ENCODE results near the gene NPRL2. TPM values are rescaled to one million over a fixed set of nuclear protein-coding genes. Genes with fewer than 3 reads are reported as not detected.

Gene NPRL2
- total and polyA plus RNA-seq, 2 of the 13 experiments (the other 11 are each of a cell fraction or from before 2014, with no cell fraction given): 30.6 to 51.4 TPM

DNA sequence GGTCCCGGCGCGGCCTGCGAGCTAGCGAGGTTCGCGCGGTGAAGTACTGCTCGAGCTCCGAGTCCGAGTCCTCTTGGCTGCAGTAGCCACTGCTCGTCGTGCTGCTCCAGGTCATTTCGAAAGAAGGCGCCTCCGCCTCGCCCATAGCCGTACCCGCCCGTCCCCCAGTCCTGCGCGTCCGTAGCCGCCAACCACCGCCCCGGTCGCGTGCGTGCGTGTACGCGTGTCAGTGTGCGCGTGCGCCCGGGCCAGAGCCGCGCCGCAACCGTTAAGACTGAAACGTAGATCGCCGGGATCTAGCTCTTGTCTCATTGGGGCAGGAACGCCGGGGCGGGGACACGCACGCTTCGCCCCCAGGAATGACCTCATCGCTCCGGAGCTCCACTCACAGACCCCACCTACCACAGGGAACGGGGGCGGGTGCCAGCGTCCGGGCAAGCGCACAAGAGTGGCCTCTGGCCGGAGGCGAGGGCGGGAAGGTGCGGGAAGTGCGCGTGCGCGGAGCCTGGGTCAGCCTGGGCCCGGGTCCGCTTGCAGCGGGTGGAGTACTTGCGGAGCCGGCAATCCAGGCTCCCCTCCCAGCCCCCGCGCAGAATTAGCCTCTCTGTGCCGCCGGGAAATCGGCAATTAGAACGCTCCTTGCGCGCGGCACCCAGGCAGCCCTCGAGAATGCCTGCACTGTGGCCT lies 13.3 kb downstream of the NPRL2 start (continued):
- TF ChIP-seq HMGXB3 (CRISPR knock-in tag; IDR thresholded peaks at IDR 0.05; ENCODE audit: borderline replicate concordance) (peak; percentile 46; the same call in 1 of the 2 replicates), MAX (IDR thresholded peaks at IDR 0.05) (peak; percentile 93), TOE1 (CRISPR knock-in tag; IDR thresholded peaks at IDR 0.05) (no peak), HNRNPUL1 (IDR thresholded peaks at IDR 0.05; ENCODE audit: low read depth, low read length) (0 out of 2 replicates have a peak, but pooled peaks have one; percentile 42), ATAD3A (CRISPR knock-in tag; IDR thresholded peaks at IDR 0.05) (no peak), ZBTB3 (CRISPR knock-in tag; IDR thresholded peaks at IDR 0.05; ENCODE audit: borderline replicate concordance, low read depth) (0 out of 2 replicates have a peak, but pooled peaks have one; percentile 30), ZNF720 (CRISPR knock-in tag; IDR thresholded peaks at IDR 0.05) (no peak), ZNF280B (CRISPR knock-in tag; IDR thresholded peaks at IDR 0.05; ENCODE audit: borderline replicate concordance) (0 out of 2 replicates have a peak, but pooled peaks have one; percentile 67), NR0B2 (CRISPR knock-in tag; IDR thresholded peaks at IDR 0.05) (peak; percentile 32), SP140L (CRISPR knock-in tag; IDR thresholded peaks at IDR 0.05; ENCODE audit: borderline replicate concordance) (no peak), ZGPAT (CRISPR knock-in tag; IDR thresholded peaks at IDR 0.05) (peak; percentile 84), ZNF572 (CRISPR knock-in tag; IDR thresholded peaks at IDR 0.05) (no peak), ZFP36 (IDR thresholded peaks at IDR 0.05; ENCODE audit: borderline replicate concordance, low read depth, low read length, partially characterized antibody) (no peak), ZEB1 (IDR thresholded peaks at IDR 0.05; ENCODE audit: insufficient replicate concordance, low read depth) (no peak), HOXD1 (CRISPR knock-in tag; IDR thresholded peaks at IDR 0.05) (peak; percentile 53; the same call in 1 of the 2 replicates), SIN3B (IDR thresholded peaks at IDR 0.05; ENCODE audit: low read length) (peak; percentile 83), ZFP41 (CRISPR knock-in tag; IDR thresholded peaks at IDR 0.05; ENCODE audit: borderline replicate concordance) (0 out of 2 replicates have a peak, but pooled peaks have one; percentile 33), ZNF138 (CRISPR knock-in tag; IDR thresholded peaks at IDR 0.05; ENCODE audit: low read depth) (peak; percentile 91; the same call in 1 of the 2 replicates), DR1 (CRISPR knock-in tag; IDR thresholded peaks at IDR 0.05) (peak; percentile 67)
- TF ChIP-seq, protein P1, sequence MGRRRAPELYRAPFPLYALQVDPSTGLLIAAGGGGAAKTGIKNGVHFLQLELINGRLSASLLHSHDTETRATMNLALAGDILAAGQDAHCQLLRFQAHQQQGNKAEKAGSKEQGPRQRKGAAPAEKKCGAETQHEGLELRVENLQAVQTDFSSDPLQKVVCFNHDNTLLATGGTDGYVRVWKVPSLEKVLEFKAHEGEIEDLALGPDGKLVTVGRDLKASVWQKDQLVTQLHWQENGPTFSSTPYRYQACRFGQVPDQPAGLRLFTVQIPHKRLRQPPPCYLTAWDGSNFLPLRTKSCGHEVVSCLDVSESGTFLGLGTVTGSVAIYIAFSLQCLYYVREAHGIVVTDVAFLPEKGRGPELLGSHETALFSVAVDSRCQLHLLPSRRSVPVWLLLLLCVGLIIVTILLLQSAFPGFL (CRISPR knock-in tag; IDR thresholded peaks at IDR 0.05): no peak

Data from HepG2 (cell line).